Liver (tissue), 3 donors: ENCODE measurements around the gene ARR3.
"Not testable (repeated sequence)": the region's sequence is repeated elsewhere in the genome, so short reads cannot be mapped to it uniquely, and the experiment has no call there.

ENCODE experiments used
- FOXA2 ChIP-seq: IDR thresholded peaks from 2 replicates; pipeline ENCODE4 v1.6.1; 2016; ENCODE audit warnings: antibody characterized with exemption
- JUND ChIP-seq, 2 donors: IDR thresholded peaks; 2 replicates each; pipeline ENCODE4 v1.6.1; 2016; ENCODE audit warnings: antibody characterized with exemption in 2 of 2
- RAD21 ChIP-seq, 2 donors: IDR thresholded peaks; 2 replicates each; pipeline ENCODE4 v1.6.1; 2016; ENCODE audit warnings: antibody characterized with exemption in 2 of 2, mild to moderate bottlenecking in 2 of 2
- SP1 ChIP-seq: IDR thresholded peaks from 2 replicates; pipeline ENCODE4 v1.6.1; 2018; ENCODE audit warnings: antibody characterized with exemption, mild to moderate bottlenecking
- TF ChIP-seq, protein P1 (sequence below): fragments of 150-350 bp; IDR thresholded peaks from 2 replicates; pipeline ENCODE4 v1.5.1; 2017; ENCODE audit warnings: improper control_type of control experiment, low read depth, low read length; ENCODE audit not compliant: missing input control
- TF ChIP-seq, protein P2 (sequence below): IDR thresholded peaks from 2 replicates; pipeline ENCODE4 v1.6.1; 2016; ENCODE audit warnings: antibody characterized with exemption
- TF ChIP-seq, protein P3 (sequence below): IDR thresholded peaks from 2 replicates; pipeline ENCODE4 v1.6.1; 2016; ENCODE audit warnings: antibody characterized with exemption
- donor health status: healthy.
- donor health status: healthy.

DNA sequence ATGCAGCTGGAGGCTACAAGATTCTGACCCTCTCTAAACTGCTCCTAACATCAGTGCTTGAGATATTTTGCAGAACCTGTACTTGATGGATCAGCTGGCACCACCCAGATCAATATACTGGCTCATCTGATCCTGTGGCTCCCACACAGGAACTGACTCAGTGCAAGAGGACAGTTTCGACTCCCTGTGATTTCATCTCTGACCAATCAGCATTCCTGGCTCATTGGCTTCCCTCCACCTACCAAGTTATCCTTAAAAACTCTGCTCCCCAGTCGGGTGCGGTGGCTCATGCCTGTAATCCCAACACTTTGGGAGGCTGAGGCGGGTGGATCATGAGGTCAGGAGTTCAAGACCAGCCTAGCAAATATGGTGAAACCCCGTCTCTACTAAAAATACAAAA, 24.5 kb upstream of the ARR3 start:
- TF ChIP-seq, protein P1, sequence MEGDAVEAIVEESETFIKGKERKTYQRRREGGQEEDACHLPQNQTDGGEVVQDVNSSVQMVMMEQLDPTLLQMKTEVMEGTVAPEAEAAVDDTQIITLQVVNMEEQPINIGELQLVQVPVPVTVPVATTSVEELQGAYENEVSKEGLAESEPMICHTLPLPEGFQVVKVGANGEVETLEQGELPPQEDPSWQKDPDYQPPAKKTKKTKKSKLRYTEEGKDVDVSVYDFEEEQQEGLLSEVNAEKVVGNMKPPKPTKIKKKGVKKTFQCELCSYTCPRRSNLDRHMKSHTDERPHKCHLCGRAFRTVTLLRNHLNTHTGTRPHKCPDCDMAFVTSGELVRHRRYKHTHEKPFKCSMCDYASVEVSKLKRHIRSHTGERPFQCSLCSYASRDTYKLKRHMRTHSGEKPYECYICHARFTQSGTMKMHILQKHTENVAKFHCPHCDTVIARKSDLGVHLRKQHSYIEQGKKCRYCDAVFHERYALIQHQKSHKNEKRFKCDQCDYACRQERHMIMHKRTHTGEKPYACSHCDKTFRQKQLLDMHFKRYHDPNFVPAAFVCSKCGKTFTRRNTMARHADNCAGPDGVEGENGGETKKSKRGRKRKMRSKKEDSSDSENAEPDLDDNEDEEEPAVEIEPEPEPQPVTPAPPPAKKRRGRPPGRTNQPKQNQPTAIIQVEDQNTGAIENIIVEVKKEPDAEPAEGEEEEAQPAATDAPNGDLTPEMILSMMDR: not testable (repeated sequence)
- TF ChIP-seq, protein P2, sequence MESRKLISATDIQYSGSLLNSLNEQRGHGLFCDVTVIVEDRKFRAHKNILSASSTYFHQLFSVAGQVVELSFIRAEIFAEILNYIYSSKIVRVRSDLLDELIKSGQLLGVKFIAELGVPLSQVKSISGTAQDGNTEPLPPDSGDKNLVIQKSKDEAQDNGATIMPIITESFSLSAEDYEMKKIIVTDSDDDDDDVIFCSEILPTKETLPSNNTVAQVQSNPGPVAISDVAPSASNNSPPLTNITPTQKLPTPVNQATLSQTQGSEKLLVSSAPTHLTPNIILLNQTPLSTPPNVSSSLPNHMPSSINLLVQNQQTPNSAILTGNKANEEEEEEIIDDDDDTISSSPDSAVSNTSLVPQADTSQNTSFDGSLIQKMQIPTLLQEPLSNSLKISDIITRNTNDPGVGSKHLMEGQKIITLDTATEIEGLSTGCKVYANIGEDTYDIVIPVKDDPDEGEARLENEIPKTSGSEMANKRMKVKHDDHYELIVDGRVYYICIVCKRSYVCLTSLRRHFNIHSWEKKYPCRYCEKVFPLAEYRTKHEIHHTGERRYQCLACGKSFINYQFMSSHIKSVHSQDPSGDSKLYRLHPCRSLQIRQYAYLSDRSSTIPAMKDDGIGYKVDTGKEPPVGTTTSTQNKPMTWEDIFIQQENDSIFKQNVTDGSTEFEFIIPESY: not testable (repeated sequence)
- not testable (repeated sequence) for TF ChIP-seq JUND (IDR thresholded peaks at IDR 0.05); FOXA2; SP1; RAD21 (IDR thresholded peaks at IDR 0.05)
- TF ChIP-seq, protein P3, sequence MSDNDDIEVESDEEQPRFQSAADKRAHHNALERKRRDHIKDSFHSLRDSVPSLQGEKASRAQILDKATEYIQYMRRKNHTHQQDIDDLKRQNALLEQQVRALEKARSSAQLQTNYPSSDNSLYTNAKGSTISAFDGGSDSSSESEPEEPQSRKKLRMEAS: not testable (repeated sequence)
